Pons (tissue), 1 donor: ENCODE data around the gene CARMIL1.
A peak's percentile ranks its signal among the peaks of the same experiment; 100 is the strongest.

Experiments used
- DNase-seq: peaks from one replicate; pipeline ENCODE4 v3.0.0-alpha.2; 2016; ENCODE audit warnings: low spot score

The CARMIL1 gene

DNA sequence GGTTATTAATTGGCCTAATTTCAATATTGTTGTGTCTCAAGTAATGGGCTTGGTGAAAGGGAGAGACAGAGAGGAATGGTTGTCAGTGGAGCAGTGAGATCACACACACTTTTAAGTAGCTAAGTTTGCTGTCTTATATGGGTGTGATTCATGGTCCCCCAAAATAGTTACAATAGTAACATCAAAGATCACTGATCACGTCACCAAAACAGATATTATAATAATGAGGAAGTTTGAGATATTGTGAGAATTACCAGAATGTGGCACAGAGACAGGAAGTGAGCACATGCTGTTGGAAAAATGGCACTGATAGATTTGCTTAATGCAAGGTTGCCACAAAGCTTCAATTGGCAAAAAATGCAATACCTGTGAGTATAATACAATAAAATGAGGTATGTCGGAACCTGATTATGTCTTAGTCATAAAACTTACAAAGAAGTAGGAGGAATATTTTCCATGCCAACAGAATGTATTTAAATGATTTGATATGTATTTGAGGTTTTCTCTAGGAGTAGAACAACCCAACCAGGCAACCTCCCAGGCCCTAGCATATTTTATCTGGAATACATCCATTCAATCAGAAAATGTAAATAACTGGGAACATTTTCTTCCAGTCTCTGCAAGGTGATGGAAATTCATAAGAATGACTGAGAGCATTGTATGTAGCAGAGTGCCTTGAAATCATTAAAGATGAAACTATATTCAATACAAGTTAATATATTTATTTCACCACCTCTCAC lies 167.8 kb downstream of the CARMIL1 start:
- DNase-seq, result no peak

- peak; percentile 34 for DNase-seq
These were observed 168.4 kb downstream of the CARMIL1 start for GRCh38 chr6:25447570-25447929.

DNA sequence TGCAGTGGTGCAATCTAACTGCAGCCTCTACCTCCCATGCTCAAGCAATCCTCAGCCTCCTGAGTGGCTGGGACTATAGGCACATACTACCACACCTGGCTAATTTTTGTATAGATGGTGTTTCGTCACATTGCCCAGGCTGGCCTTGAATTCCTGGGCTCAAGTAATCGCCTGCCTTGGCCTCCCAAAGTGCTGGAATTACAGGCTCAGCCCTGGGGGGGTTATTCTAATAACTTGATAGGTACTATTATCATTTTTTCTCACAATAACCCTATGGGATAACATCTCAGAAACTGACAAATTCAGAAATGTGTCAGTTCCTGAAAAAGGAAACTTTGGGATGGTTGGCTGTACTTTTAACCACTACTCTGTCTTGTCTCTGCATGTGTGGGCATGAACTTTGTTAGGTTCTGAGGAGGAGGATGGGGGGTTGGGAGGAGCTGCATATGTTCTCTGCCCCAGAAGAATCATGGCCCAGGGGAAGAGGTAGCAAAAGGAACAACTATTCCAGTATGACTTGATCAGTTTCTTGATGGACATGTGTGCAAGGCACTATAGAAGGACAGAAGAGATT lies 169.9 kb downstream of the CARMIL1 start:
- no peak for DNase-seq

GRCh38 chr6:25449774-25450173 lies 170.6 kb downstream of the CARMIL1 start:
- DNase-seq, result no peak

- no peak for DNase-seq
These were observed 171.5 kb downstream of the CARMIL1 start for GRCh38 chr6:25450469-25451198.

- peak; percentile 22 for DNase-seq
These were observed 172.9 kb downstream of the CARMIL1 start for GRCh38 chr6:25452031-25452430.

DNA sequence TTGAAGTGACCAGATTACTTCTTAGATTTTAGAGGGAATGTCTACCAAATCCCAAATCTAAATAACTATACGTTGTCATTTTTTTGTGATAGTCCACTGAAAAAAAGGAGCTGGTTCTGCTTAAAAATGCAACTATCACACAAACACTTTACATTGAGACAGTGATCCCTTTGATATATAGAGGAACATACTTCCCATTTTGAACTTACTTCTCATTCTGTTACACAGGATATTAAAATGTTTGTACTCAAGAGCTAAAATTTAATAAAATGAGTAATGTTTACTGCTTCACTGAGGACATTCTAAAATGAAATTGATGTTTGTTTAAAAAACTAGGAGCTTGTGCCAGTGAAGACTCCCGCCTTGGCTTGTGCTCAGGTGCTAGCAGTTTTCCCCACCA lies 174.1 kb downstream of the CARMIL1 start:
- DNase-seq, result no peak

DNA sequence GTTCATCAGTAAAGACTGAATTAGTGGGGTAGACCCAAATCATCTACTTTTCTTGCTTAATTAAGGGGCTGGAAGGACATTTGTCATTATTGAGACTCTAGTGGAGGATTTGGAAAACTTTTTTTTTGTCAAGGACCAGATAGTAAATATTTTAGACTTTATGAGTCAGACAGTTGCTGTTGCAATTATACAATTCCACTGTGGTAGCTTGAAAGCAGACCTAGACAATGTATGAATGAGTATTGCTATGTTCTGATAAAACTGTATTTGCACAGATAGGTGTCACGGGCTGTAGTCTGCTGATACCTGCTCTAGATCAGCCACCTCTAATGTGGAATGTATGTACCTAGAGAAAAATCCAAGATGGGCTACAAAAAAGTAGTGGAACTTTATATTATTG lies 175.0 kb downstream of the CARMIL1 start:
- DNase-seq, result no peak

- no peak for DNase-seq
These were observed 177.3 kb downstream of the CARMIL1 start for GRCh38 chr6:25456249-25457040.

GRCh38 chr6:25457516-25457915 lies 178.3 kb downstream of the CARMIL1 start:
- no peak for DNase-seq

GRCh38 chr6:25458485-25458884 lies 179.3 kb downstream of the CARMIL1 start:
- no peak for DNase-seq

DNA sequence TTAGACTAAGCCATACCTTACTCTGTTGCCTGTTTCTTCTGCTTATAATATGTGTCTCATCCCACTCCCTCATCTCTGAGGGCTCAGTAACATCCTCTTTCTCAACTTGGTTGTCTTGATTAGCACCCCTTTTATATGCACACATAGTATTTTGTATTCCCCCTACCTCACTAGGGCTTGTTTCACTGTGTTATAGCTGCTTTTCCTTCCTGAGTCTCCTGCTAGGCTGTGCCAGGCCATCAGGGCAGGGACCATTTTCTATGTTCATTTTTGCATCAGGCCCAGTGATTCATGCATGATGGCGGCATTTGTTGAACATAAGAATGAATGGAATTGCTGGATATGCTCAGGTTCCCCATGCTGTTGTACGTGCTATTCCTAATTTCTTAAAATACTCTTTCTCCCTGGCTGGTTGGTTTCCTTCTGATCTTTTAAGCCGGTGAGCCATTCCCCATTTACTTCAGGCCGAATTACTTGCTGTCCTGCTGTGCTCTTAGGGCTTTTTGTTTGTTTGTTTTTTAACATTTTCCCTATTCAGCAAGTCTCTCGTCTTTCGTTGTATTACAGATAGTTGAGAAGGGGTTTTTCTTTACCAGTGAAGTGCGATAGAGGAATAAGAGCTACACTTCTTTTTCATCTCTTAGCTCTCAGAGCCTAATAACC lies 183.2 kb downstream of the CARMIL1 start:
- DNase-seq, result no peak

DNA sequence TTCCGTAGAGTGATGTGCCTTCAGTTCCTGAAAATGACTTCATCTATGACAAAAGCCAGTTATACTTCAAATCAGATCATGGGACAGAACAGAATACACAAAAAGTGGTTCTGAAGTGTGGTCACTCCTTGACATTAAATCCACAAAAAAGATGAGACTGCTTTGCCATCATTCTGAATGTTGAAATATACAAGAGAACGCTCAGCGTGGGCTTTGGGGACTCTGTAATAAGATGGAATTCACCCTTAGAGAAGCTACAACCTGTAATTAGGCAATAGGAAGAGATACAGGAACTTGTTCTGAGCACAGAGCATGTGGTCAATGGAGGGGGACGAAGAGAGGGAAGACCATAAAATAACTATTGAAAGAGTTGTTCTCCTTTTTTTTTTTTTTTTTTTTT lies 184.3 kb downstream of the CARMIL1 start:
- no peak for DNase-seq

DNA sequence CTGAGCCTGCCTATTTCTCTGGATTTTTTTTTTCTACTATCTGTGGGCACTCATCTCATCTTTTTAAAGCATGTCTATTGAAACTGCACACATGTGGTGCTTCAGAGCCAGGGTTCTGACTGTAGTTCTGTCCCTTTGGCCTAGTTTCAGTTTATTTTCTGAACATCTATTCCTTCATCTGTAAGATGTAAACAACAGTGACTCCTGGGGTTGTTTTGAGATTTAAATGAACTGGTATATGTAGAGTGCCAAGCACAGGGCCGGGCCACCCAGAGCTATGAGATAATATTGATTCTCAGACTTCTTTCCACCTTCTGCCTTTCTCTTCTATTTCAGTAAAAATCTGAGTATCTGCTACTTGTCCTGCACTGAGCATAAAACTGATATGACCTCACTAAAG lies 185.1 kb downstream of the CARMIL1 start:
- no peak for DNase-seq

DNA sequence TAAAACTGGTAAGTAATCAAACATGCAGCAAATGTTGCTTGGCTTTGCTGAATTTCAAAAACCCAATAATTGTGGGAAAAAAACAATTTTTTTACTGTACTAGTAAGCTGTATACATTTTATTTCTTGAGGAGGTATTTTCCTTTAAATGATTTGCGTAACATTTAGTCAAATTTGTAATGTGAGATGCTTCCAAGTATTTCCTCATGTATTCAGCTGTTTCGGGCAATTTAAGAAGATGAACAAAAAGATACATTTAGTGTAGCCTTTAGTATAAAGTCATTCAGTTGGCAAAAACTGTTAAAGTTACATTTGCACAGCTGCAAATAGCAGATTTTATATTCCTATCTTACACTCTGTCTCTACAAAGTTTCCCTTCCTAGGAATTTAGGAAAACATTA lies 186.8 kb downstream of the CARMIL1 start:
- no peak for DNase-seq

DNA sequence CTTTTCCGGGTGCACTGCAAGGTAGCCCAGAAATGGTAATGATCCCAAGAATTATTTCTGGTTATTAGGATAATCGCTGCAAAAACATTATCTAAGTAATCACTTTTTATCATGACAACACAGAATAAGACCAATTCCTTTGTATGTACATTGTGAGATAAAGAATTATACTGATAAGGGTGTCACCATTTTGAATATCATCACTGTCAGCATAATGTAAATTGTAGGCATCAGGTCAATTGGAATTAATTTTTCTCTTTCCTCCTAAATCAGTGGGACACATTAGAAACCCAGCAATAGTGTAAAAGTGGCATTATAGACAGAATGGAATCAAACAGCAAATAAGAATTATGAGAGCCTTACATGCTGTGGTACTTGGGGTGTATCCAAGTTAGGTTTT lies 189.7 kb downstream of the CARMIL1 start:
- no peak for DNase-seq

GRCh38 chr6:25469797-25470388 lies 190.7 kb downstream of the CARMIL1 start:
- DNase-seq, result no peak

GRCh38 chr6:25472306-25472705 lies 193.1 kb downstream of the CARMIL1 start:
- DNase-seq, result no peak

- DNase-seq, result no peak
These were observed 193.7 kb downstream of the CARMIL1 start for GRCh38 chr6:25472906-25473305.

- no peak for DNase-seq
These were observed 194.3 kb downstream of the CARMIL1 start for GRCh38 chr6:25473447-25473846.

DNA sequence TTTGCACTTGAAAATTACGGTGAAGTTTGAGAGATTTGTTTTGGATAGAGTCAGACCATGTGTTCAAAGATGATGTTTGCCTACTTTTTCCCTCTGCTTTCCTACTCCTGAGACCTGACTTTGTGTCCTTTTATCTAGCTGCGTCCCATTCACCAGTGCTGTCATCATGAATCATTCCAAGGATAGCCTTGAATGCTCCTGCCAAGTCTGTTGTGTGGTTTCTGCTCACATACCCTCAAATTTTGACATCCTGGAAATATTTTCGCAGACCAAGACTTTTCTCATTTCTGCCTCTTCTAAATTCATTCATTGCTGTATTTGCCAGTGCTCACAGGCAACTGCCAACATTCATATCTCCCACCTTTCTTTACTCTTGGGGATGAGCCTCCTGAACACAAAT lies 197.0 kb downstream of the CARMIL1 start:
- DNase-seq, result no peak
